A549 (cell line): ENCODE data around the gene CLDN5.

Experiments used
- CBX8 ChIP-seq: fragments of 200-600 bp; sonication (generic); IDR thresholded peaks from 2 replicates; pipeline ENCODE4 v1.6.1; 2016
- CEBPB ChIP-seq, 2 experiments: fragments of >200 bp in 1 of 2; sonication (Bioruptor Twin) in 1 of 2; formaldehyde crosslinking in 1 of 2; IDR thresholded peaks; 2 replicates each; pipeline ENCODE4 v1.6.1; 2012 to 2016
- CHD2 ChIP-seq: fragments of 150-350 bp; IDR thresholded peaks from 2 replicates; pipeline ENCODE4 v1.6.1; 2014; ENCODE audit warnings: low read length; ENCODE audit not compliant: partially characterized antibody
- CTCF ChIP-seq: fragments of >200 bp; sonication (Bioruptor Twin); formaldehyde crosslinking; IDR thresholded peaks from 3 replicates; pipeline ENCODE4 v1.5.1; 2016
- RCOR1 ChIP-seq: fragments of 150-350 bp; IDR thresholded peaks from 2 replicates; pipeline ENCODE4 v1.6.1; 2014; ENCODE audit warnings: antibody characterized with exemption, low read length, low read depth
- ZC3H11A ChIP-seq: fragments of 450-650 bp; IDR thresholded peaks from 2 replicates; pipeline ENCODE4 v1.6.1; 2014; ENCODE audit warnings: antibody characterized with exemption, mild to moderate bottlenecking

DNA sequence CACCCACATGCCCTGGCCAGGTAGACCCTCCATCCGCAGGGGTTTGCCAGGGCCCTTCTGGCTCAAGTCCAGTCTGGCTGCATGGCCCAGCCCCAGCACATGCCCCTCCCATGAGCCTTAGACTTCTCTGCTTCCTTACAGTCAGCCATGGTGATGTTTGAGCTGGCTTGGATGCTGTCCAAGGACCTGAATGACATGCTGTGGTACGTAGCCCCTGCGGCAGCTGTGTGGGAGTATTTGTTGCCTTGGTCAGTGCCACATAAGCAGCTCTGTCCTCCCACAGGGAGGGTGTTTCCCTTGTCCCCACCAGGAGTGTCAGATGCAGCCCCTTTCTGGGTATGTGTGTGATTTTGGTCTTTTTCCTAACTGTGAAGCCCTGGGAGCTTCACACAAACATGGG, 27.0 kb downstream of the CLDN5 start:
- TF ChIP-seq RCOR1 (no peak), CTCF (no peak), CBX8 (no peak), CEBPB (IDR thresholded peaks at IDR 0.05) (no peak), CHD2 (no peak), ZC3H11A (no peak)
